Measurements from ENCODE around the gene POLR1F.

The POLR1F gene

GRCh38 chr7:19713676-19714075, 4.8 kb upstream of the POLR1F start:
- TF ChIP-seq CTCF (IDR thresholded peaks at IDR 0.05; ENCODE audit: insufficient read depth, low read length, poor library complexity, severe bottlenecking) = peak; percentile 68
- TF ChIP-seq EZH2phosphoT487 (conservative IDR thresholded peaks at IDR 0.05; ENCODE audit: low read length) = no peak
- H4K20me1 ChIP-seq (ENCODE audit: low read depth, low read length) = no peaks in the 10 kb centered on the region
- no peaks in the 10 kb centered on the region for H3K9me3 ChIP-seq (ENCODE audit: insufficient read depth, low read length)
- H3K9me2 ChIP-seq (replicated peaks; ENCODE audit: insufficient read depth, low read length) = no peaks in the 10 kb centered on the region
- no peak overlapping the region for H3K4me2 ChIP-seq (ENCODE audit: low read depth, low read length, poor library complexity, severe bottlenecking)
- no peak overlapping the region for H2AFZ ChIP-seq (ENCODE audit: low read depth, low read length, severe bottlenecking)
- H3K4me3 ChIP-seq (ENCODE audit: insufficient read depth, low read length, poor library complexity, severe bottlenecking) = no peak overlapping the region
- H3K79me2 ChIP-seq (ENCODE audit: insufficient read depth, low read length) = peaks cover under 1% of the 10 kb centered on the region
- H3K36me3 ChIP-seq (ENCODE audit: low read length) = no peaks in the 10 kb centered on the region
- no peak overlapping the region for H3K9ac ChIP-seq (ENCODE audit: low read length)
- no peaks in the 10 kb centered on the region for H3F3A ChIP-seq (ENCODE audit: insufficient read depth)
- H3K27me3 ChIP-seq (ENCODE audit: low read length) = no peaks in the 10 kb centered on the region; the same call in 1 of the 2 replicates
- no peak overlapping the region for H3K27ac ChIP-seq (ENCODE audit: low read depth, low read length)

GRCh38 chr7:19709249-19709578, 377 bp upstream of the POLR1F start:
- Histone ChIP-seq H2AFZ (ENCODE audit: low read depth, low read length, severe bottlenecking) (peak overlapping the region; percentile 94), H3F3A (ENCODE audit: insufficient read depth) (no peaks in the 10 kb centered on the region), H4K20me1 (ENCODE audit: low read depth, low read length) (0 out of 2 replicates have a peak, but pooled peaks cover 6% of the 10 kb centered on the region), H3K4me3 (ENCODE audit: insufficient read depth, low read length, poor library complexity, severe bottlenecking) (no peak overlapping the region), H3K9me3 (ENCODE audit: insufficient read depth, low read length) (no peaks in the 10 kb centered on the region), H3K27ac (ENCODE audit: low read depth, low read length) (no peak overlapping the region), H3K9ac (ENCODE audit: low read length) (peak overlapping the region; percentile 69), H3K4me2 (ENCODE audit: low read depth, low read length, poor library complexity, severe bottlenecking) (peak overlapping the region; percentile 46), H3K9me2 (replicated peaks; ENCODE audit: insufficient read depth, low read length) (no peaks in the 10 kb centered on the region), H3K79me2 (ENCODE audit: insufficient read depth, low read length) (peaks cover 45% of the 10 kb centered on the region), H3K36me3 (ENCODE audit: low read length) (0 out of 2 replicates have a peak, but pooled peaks cover 2% of the 10 kb centered on the region), H3K27me3 (ENCODE audit: low read length) (no peaks in the 10 kb centered on the region)
- TF ChIP-seq CTCF (IDR thresholded peaks at IDR 0.05; ENCODE audit: insufficient read depth, low read length, poor library complexity, severe bottlenecking) = no peak

- Histone ChIP-seq H3K9me2 (replicated peaks; ENCODE audit: insufficient read depth, low read length) (no peaks in the 10 kb centered on the region), H3K4me2 (ENCODE audit: low read depth, low read length, poor library complexity, severe bottlenecking) (peak overlapping the region; percentile 85), H3K79me2 (ENCODE audit: insufficient read depth, low read length) (peaks cover 50% of the 10 kb centered on the region), H2AFZ (ENCODE audit: low read depth, low read length, severe bottlenecking) (no peak overlapping the region), H3K9ac (ENCODE audit: low read length) (peak overlapping the region; percentile 69), H3K27me3 (ENCODE audit: low read length) (no peaks in the 10 kb centered on the region), H3K9me3 (ENCODE audit: insufficient read depth, low read length) (no peaks in the 10 kb centered on the region), H4K20me1 (ENCODE audit: low read depth, low read length) (peaks cover 9% of the 10 kb centered on the region; the same call in 1 of the 2 replicates), H3F3A (ENCODE audit: insufficient read depth) (no peaks in the 10 kb centered on the region), H3K4me3 (ENCODE audit: insufficient read depth, low read length, poor library complexity, severe bottlenecking) (peak overlapping the region; percentile 84), H3K36me3 (ENCODE audit: low read length) (0 out of 2 replicates have a peak, but pooled peaks cover 12% of the 10 kb centered on the region), H3K27ac (ENCODE audit: low read depth, low read length) (no peak overlapping the region)
- TF ChIP-seq CTCF (IDR thresholded peaks at IDR 0.05; ENCODE audit: insufficient read depth, low read length, poor library complexity, severe bottlenecking) (no peak), EZH2phosphoT487 (conservative IDR thresholded peaks at IDR 0.05; ENCODE audit: low read length) (no peak)
Measured at GRCh38 chr7:19707240-19707639, 1.6 kb downstream of the POLR1F start.

All from SU-DHL-6 (cell line).